HepG2 (cell line): Measurements from ENCODE around the gene APBB1. TPM values are rescaled to one million over a fixed set of nuclear protein-coding genes. Genes with fewer than 3 reads are reported as not detected.

ENCODE experiments used
- AGO2 ChIP-seq: fragments of 200-400 bp; formaldehyde crosslinking; optimal IDR thresholded peaks from 2 replicates; pipeline ENCODE3; 2017; ENCODE audit warnings: mild to moderate bottlenecking, low read depth, low read length, moderate library complexity
- ARNT2 ChIP-seq: sonication (generic); formaldehyde crosslinking; IDR thresholded peaks from 2 replicates; pipeline ENCODE4 v1.8.0; 2022; ENCODE audit warnings: mild to moderate bottlenecking, low read depth, missing genetic modification reagents, moderate library complexity
- CCAR2 ChIP-seq: fragments of 200-400 bp; formaldehyde crosslinking; optimal IDR thresholded peaks from 2 replicates; pipeline ENCODE3; 2018; ENCODE audit warnings: low read depth, mild to moderate bottlenecking, low read length, moderate library complexity
- EEA1 ChIP-seq: sonication (generic); formaldehyde crosslinking; IDR thresholded peaks from 2 replicates; pipeline ENCODE4 v1.5.1; 2020; ENCODE audit warnings: mild to moderate bottlenecking, missing genetic modification reagents, borderline replicate concordance
- KAT8 ChIP-seq: IDR thresholded peaks from 2 replicates; pipeline ENCODE4 v1.6.1; 2016; ENCODE audit warnings: missing genetic modification reagents, missing compliant biosample characterization
- NAIF1 ChIP-seq: sonication (generic); formaldehyde crosslinking; IDR thresholded peaks from 2 replicates; pipeline ENCODE4 v1.5.0; 2020; ENCODE audit warnings: mild to moderate bottlenecking, missing genetic modification reagents, borderline replicate concordance
- NPAS2 ChIP-seq: sonication (generic); formaldehyde crosslinking; IDR thresholded peaks from 2 replicates; pipeline ENCODE4 v1.8.0; 2022; ENCODE audit warnings: mild to moderate bottlenecking, missing genetic modification reagents, borderline replicate concordance
- PCBP2 ChIP-seq: fragments of 200-400 bp; formaldehyde crosslinking; optimal IDR thresholded peaks from 2 replicates; pipeline ENCODE3; 2018; ENCODE audit warnings: low read length, low read depth; ENCODE audit not compliant: poor library complexity, severe bottlenecking
- RELA ChIP-seq: sonication (generic); formaldehyde crosslinking; IDR thresholded peaks from 2 replicates; pipeline ENCODE4 v1.4.0; 2020; ENCODE audit warnings: missing genetic modification reagents
- SMARCC2 ChIP-seq: fragments of 450-650 bp; IDR thresholded peaks from 2 replicates; pipeline ENCODE4 v1.6.1; 2017; ENCODE audit warnings: antibody characterized with exemption, mild to moderate bottlenecking
- SOX6 ChIP-seq, 2 experiments: fragments of 450-650 bp in 1 of 2; sonication (generic) in 1 of 2; formaldehyde crosslinking in 1 of 2; IDR thresholded peaks; 2 replicates each; pipeline versions ENCODE4 v1.4.0 to v1.6.1; 2017 to 2020; ENCODE audit warnings: antibody characterized with exemption in 1 of 2, mild to moderate bottlenecking in 1 of 2, missing genetic modification reagents in 1 of 2
- ZNF430 ChIP-seq: sonication (generic); formaldehyde crosslinking; IDR thresholded peaks from 2 replicates; pipeline ENCODE4 v1.9.0; 2021; ENCODE audit warnings: mild to moderate bottlenecking, missing genetic modification reagents
- ZNF446 ChIP-seq: sonication (generic); formaldehyde crosslinking; IDR thresholded peaks from 2 replicates; pipeline ENCODE4 v1.5.0; 2020; ENCODE audit warnings: mild to moderate bottlenecking, missing genetic modification reagents
- ZNF766 ChIP-seq: sonication (generic); formaldehyde crosslinking; IDR thresholded peaks from 2 replicates; pipeline ENCODE4 v1.5.0; 2020; ENCODE audit warnings: missing genetic modification reagents, borderline replicate concordance
- ZNF777 ChIP-seq: sonication (generic); formaldehyde crosslinking; IDR thresholded peaks from 2 replicates; pipeline ENCODE4 v1.4.0; 2020; ENCODE audit warnings: missing genetic modification reagents
- ZSCAN20 ChIP-seq: sonication (generic); formaldehyde crosslinking; IDR thresholded peaks from 2 replicates; pipeline ENCODE4 v1.4.0; 2020; ENCODE audit warnings: missing genetic modification reagents, mild to moderate bottlenecking, borderline replicate concordance
- polyA plus RNA-seq, 8 experiments: library from polyadenylated mRNA; depleted of rRNA in 3 of 8; stranded (reverse) in 7 of 8; unstranded in 1 of 8; fragments of >200 nt; fragmentation: Illumina TruSeq in 4 of 8; extraction: Trizol in 4 of 8; gene quantifications; 2 replicates each; pipeline versions ENCODE4 v1.2.1 to v1.2.3, GENCODE V29; 2011 to 2016; ENCODE audit warnings: low read depth in 4 of 8, missing spikeins in 1 of 8, mixed read lengths in 1 of 8; ENCODE audit not compliant: insufficient read depth in 1 of 8
- total RNA-seq, 5 experiments: library from RNA; depleted of rRNA; stranded (reverse); fragments of >200 nt; fragmentation: Illumina TruSeq; extraction: Trizol; gene quantifications; 2 replicates each; pipeline ENCODE4 v1.2.3, GENCODE V29; 2016; ENCODE audit warnings: low read depth in 1 of 5
- TF ChIP-seq, protein P1 (sequence below): sonication (generic); formaldehyde crosslinking; IDR thresholded peaks from 2 replicates; pipeline ENCODE4 v1.8.1; 2023; ENCODE audit warnings: mild to moderate bottlenecking, inconsistent platforms, moderate library complexity, missing genetic modification reagents, borderline replicate concordance
- TF ChIP-seq, protein P2 (sequence below): sonication (generic); formaldehyde crosslinking; IDR thresholded peaks from 2 replicates; pipeline ENCODE4 v1.5.1; 2020; ENCODE audit warnings: mild to moderate bottlenecking, moderate library complexity, missing genetic modification reagents
- TF ChIP-seq, protein P3 (sequence below): sonication (generic); formaldehyde crosslinking; IDR thresholded peaks from 2 replicates; pipeline ENCODE4 v1.4.0; 2020; ENCODE audit warnings: missing genetic modification reagents, borderline replicate concordance
- TF ChIP-seq, protein P4 (sequence below): sonication (generic); formaldehyde crosslinking; conservative IDR thresholded peaks from 2 replicates; pipeline ENCODE4 v1.4.0; 2020; ENCODE audit warnings: mild to moderate bottlenecking, missing genetic modification reagents, moderate library complexity

Gene APBB1
- total and polyA plus RNA-seq, 2 of the 13 experiments (the other 11 are each of a cell fraction or from before 2014, with no cell fraction given): 1.7 to 3.5 TPM

DNA sequence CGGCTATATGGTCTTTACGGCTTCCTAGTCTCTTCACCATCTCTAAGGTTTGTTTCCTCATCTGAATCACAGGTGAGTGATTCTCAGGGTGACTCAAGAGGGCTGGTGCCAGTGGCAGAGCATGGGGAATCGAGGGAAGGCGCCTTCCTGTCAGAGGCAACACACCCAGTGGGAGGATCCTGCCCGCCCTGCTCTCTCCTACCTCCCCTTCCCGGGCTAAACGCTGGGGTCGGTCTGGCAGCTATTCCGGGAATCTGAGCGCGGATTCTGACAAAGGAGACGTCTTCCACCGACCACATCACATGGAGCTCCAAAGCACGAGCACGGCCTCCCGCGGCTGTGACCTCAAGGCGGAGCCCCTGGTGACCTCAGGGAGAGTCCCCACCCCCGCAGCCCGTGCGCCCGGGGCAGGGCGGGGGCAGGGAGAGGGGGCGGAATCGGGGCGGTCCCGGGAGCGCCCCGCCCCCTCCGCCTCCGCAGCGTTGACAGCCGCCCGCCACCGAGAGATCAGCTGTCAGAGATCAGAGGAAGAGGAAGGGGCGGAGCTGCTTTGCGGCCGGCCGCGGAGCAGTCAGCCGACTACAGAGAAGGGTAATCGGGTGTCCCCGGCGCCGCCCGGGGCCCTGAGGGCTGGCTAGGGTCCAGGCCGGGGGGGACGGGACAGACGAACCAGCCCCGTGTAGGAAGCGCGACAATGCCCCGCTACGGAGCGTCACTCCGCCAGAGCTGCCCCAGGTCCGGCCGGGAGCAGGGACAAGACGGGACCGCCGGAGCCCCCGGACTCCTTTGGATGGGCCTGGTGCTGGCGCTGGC, 28.8 kb downstream of the APBB1 start, which contains the start of gene SMPD1 (continued):
- no peak for TF ChIP-seq SOX6 (IDR thresholded peaks at IDR 0.05)
- TF ChIP-seq SOX6 (CRISPR knock-in tag; IDR thresholded peaks at IDR 0.05): peak; percentile 82
- TF ChIP-seq, protein P1, sequence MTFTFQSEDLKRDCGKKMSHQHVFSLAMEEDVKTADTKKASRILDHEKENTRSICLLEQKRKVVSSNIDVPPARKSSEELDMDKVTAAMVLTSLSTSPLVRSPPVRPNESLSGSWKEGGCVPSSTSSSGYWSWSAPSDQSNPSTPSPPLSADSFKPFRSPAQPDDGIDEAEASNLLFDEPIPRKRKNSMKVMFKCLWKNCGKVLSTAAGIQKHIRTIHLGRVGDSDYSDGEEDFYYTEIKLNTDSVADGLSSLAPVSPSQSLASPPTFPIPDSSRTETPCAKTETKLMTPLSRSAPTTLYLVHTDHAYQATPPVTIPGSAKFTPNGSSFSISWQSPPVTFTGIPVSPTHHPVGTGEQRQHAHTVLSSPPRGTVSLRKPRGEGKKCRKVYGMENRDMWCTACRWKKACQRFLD: peak; percentile 55; the same call in 1 of the 2 replicates
- TF ChIP-seq EEA1 (CRISPR knock-in tag): no peak
- no peak for TF ChIP-seq CCAR2
- TF ChIP-seq ZNF777 (CRISPR knock-in tag): no peak
- peak; percentile 73; the same call in 1 of the 2 replicates for TF ChIP-seq KAT8 (CRISPR knock-in tag)
- TF ChIP-seq NPAS2 (CRISPR knock-in tag): no peak
- TF ChIP-seq SMARCC2: no peak
- TF ChIP-seq, protein P2, sequence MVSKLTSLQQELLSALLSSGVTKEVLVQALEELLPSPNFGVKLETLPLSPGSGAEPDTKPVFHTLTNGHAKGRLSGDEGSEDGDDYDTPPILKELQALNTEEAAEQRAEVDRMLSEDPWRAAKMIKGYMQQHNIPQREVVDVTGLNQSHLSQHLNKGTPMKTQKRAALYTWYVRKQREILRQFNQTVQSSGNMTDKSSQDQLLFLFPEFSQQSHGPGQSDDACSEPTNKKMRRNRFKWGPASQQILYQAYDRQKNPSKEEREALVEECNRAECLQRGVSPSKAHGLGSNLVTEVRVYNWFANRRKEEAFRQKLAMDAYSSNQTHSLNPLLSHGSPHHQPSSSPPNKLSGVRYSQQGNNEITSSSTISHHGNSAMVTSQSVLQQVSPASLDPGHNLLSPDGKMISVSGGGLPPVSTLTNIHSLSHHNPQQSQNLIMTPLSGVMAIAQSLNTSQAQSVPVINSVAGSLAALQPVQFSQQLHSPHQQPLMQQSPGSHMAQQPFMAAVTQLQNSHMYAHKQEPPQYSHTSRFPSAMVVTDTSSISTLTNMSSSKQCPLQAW: peak; percentile 9; the same call in 1 of the 2 replicates
- TF ChIP-seq, protein P3, sequence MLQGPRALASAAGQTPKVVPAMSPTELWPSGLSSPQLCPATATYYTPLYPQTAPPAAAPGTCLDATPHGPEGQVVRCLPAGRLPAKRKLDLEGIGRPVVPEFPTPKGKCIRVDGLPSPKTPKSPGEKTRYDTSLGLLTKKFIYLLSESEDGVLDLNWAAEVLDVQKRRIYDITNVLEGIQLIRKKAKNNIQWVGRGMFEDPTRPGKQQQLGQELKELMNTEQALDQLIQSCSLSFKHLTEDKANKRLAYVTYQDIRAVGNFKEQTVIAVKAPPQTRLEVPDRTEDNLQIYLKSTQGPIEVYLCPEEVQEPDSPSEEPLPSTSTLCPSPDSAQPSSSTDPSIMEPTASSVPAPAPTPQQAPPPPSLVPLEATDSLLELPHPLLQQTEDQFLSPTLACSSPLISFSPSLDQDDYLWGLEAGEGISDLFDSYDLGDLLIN (CRISPR knock-in tag): no peak
- TF ChIP-seq AGO2: no peak
- no peak for TF ChIP-seq PCBP2
- TF ChIP-seq ZNF766 (CRISPR knock-in tag): no peak
- peak; percentile 46; the same call in 1 of the 2 replicates for TF ChIP-seq ZNF430 (CRISPR knock-in tag)
- TF ChIP-seq RELA (CRISPR knock-in tag): peak; percentile 83; the same call in 1 of the 2 replicates
- no peak for TF ChIP-seq ARNT2 (CRISPR knock-in tag)
- TF ChIP-seq ZSCAN20 (CRISPR knock-in tag): no peak
- TF ChIP-seq ZNF446: no peak
- TF ChIP-seq, protein P4, sequence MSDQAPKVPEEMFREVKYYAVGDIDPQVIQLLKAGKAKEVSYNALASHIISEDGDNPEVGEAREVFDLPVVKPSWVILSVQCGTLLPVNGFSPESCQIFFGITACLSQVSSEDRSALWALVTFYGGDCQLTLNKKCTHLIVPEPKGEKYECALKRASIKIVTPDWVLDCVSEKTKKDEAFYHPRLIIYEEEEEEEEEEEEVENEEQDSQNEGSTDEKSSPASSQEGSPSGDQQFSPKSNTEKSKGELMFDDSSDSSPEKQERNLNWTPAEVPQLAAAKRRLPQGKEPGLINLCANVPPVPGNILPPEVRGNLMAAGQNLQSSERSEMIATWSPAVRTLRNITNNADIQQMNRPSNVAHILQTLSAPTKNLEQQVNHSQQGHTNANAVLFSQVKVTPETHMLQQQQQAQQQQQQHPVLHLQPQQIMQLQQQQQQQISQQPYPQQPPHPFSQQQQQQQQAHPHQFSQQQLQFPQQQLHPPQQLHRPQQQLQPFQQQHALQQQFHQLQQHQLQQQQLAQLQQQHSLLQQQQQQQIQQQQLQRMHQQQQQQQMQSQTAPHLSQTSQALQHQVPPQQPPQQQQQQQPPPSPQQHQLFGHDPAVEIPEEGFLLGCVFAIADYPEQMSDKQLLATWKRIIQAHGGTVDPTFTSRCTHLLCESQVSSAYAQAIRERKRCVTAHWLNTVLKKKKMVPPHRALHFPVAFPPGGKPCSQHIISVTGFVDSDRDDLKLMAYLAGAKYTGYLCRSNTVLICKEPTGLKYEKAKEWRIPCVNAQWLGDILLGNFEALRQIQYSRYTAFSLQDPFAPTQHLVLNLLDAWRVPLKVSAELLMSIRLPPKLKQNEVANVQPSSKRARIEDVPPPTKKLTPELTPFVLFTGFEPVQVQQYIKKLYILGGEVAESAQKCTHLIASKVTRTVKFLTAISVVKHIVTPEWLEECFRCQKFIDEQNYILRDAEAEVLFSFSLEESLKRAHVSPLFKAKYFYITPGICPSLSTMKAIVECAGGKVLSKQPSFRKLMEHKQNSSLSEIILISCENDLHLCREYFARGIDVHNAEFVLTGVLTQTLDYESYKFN: peak; percentile 54
- no peak for TF ChIP-seq NAIF1 (CRISPR knock-in tag)
